Stimulated activated CD8-positive, alpha-beta memory T cell treated with anti-CD3 and anti-CD28 coated beads, Interleukin-4, amount 100 ng/mL, for 1 hour (primary cell): Measurements from ENCODE around the gene TUNAR.

Source experiments
- DNase-seq, 2 donors: peaks; one replicate each; pipeline ENCODE4 v3.0.0-alpha.2; 2020; ENCODE audit warnings: low read depth in 2 of 2, low spot score in 1 of 2

Gene TUNAR

GRCh38 chr14:95911456-95911855 is 34.8 kb downstream of the TUNAR start:
- no peak for DNase-seq

- no peak for DNase-seq
Observed at GRCh38 chr14:95915330-95915729, 38.7 kb downstream of the TUNAR start.

GRCh38 chr14:95918466-95918865 is 41.8 kb downstream of the TUNAR start:
- no peak for DNase-seq

- DNase-seq: no peak
Observed at GRCh38 chr14:95920769-95921438, 44.3 kb downstream of the TUNAR start.

GRCh38 chr14:95922080-95922479 is 45.4 kb downstream of the TUNAR start:
- DNase-seq: no peak

- no peak for DNase-seq
Observed at GRCh38 chr14:95928751-95929150, 52.1 kb downstream of the TUNAR start.

GRCh38 chr14:95931384-95931783 is 54.8 kb downstream of the TUNAR start:
- DNase-seq: no peak

- no peak for DNase-seq
Observed at GRCh38 chr14:95935228-95935822, 58.7 kb downstream of the TUNAR start.

GRCh38 chr14:95936041-95936440 is 59.4 kb downstream of the TUNAR start:
- no peak for DNase-seq

- DNase-seq: no peak
Observed at GRCh38 chr14:95939335-95939734, 62.7 kb downstream of the TUNAR start.

GRCh38 chr14:95941897-95942296 is 65.3 kb downstream of the TUNAR start:
- DNase-seq: no peak

GRCh38 chr14:95943699-95944098 is 67.1 kb downstream of the TUNAR start:
- no peak for DNase-seq

GRCh38 chr14:95944462-95944861 is 67.8 kb downstream of the TUNAR start:
- DNase-seq: no peak

- DNase-seq: no peak
Observed at GRCh38 chr14:95946867-95947266, 70.2 kb downstream of the TUNAR start.

- DNase-seq: no peak
Observed at GRCh38 chr14:95948558-95948981, 71.9 kb downstream of the TUNAR start.

- no peak for DNase-seq
Observed at GRCh38 chr14:95951359-95951758, 74.7 kb downstream of the TUNAR start.

- no peak for DNase-seq
Observed at GRCh38 chr14:95953111-95953724, 76.6 kb downstream of the TUNAR start.

GRCh38 chr14:95956601-95957460 is 80.2 kb downstream of the TUNAR start:
- DNase-seq: no peak

GRCh38 chr14:95958105-95958504 is 81.5 kb downstream of the TUNAR start:
- DNase-seq: no peak

- no peak for DNase-seq
Observed at GRCh38 chr14:95959317-95959716, 82.7 kb downstream of the TUNAR start.

GRCh38 chr14:95961481-95961880 is 84.8 kb downstream of the TUNAR start:
- no peak for DNase-seq

GRCh38 chr14:95964901-95965300 is 88.3 kb downstream of the TUNAR start:
- no peak for DNase-seq
